Measurements from ENCODE around the gene RAB31.

- TF ChIP-seq CTCF (IDR thresholded peaks at IDR 0.05): no peak
- no peak for TF ChIP-seq POLR2A (IDR thresholded peaks at IDR 0.05)
Observed at GRCh38 chr18:9755615-9756014, 47.5 kb downstream of the RAB31 start.
